Stimulated activated CD8-positive, alpha-beta memory T cell treated with anti-CD3 and anti-CD28 coated beads, Interleukin-7, amount 100 ng/mL, for 4 hours (primary cell): Measurements from ENCODE around the gene YTHDF1.

Experiments used
- DNase-seq, 2 donors: peaks; one replicate each; pipeline ENCODE4 v3.0.0-alpha.2; 2020; ENCODE audit warnings: low read depth in 2 of 2

The YTHDF1 gene

GRCh38 chr20:63186528-63187316 lies 29.2 kb downstream of the YTHDF1 start:
- no peak for DNase-seq

GRCh38 chr20:63186084-63186483 lies 29.8 kb downstream of the YTHDF1 start:
- DNase-seq = no peak

DNA sequence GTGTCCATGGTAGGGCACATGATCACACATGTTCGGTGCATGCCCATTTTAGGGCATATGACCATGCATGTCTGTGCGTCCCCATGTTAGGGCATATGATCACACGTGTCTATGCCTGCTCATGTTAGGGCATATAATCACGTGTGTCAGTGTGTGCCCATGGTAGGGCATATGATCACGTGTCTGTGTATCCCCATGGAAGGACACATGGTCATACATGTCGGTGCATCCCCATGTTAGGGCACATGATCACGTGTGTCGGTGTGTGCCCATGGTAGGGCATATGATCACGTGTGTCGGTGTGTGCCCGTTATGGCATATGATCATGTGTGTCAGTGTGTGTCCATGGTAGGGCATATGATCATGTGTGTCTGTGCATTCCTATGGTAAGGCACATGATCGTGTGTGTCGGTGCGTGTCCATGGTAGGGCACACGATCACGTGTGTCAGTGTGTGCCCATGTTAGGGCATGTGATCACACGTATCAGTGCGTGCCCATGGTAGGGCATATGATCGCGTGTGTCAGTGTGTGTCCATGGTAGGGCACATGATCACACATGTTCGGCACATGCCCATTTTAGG lies 30.6 kb downstream of the YTHDF1 start:
- no peak for DNase-seq

DNA sequence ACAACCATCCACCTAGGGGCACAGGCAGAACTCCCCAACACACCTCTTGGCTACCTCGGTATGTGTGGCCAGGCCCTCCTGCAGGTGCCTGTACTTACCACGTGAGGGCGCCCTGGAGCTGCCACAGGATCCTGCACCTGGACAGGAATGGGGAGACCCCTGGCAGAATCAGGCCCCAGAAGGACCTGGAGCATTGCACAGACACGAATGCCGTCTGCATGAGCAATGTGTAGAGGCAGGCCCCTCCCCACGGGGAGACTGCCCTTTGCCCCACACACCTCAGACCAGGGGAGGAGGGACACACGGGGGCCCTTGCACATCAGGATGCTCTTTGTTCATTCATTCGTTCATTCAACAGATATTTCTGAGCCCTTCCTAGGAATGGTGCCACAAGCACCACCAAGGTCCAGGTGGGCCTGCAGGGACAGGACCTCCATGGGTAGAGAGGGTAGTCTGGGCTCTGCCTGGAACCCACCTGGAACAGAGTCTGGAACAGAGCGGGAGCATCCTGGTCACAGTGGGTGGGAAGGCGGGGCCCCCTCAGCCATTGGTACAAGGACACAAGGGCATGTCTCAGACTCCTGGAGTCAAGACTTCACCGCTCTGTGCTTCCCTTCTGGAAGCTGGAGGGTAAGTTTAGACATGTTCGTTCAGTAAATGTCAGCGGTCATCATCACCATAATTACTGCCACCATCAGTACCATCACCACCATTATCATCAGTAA lies 32.3 kb downstream of the YTHDF1 start:
- DNase-seq = peak in 1 of 2 donors; percentile 8

GRCh38 chr20:63182946-63183415 lies 33.0 kb downstream of the YTHDF1 start:
- no peak for DNase-seq

DNA sequence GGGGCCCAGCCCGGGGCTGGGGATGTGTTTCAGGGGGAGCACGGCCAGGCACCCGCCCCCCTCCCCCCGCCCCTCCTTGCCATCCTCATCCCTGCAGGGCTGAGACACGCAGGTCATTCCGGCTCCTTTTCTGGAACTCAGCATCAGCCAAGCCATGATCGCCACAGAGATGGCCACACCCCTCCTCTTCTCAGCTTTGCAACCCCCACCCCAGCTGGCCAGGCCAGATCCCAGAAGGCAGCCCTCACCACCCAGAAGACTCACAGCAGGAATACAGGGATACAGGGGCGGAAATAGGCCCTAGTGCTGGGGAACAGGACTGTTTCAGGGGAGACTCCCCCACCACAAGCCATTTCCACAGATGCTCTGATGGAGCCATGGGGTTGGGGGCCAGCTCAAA lies 33.5 kb downstream of the YTHDF1 start:
- no peak for DNase-seq

GRCh38 chr20:63181226-63181625 lies 34.7 kb downstream of the YTHDF1 start:
- DNase-seq = no peak

GRCh38 chr20:63180569-63181185 lies 35.3 kb downstream of the YTHDF1 start:
- DNase-seq = no peak

GRCh38 chr20:63179687-63180568 lies 36.0 kb downstream of the YTHDF1 start:
- DNase-seq = no peak

- peak; percentile 69 to 77 for DNase-seq
These were observed 36.8 kb downstream of the YTHDF1 start for GRCh38 chr20:63178889-63179686.

- DNase-seq = no peak
These were observed 37.5 kb downstream of the YTHDF1 start for GRCh38 chr20:63178446-63178820.

- DNase-seq = no peak
These were observed 38.0 kb downstream of the YTHDF1 start for GRCh38 chr20:63177785-63178445.

GRCh38 chr20:63177134-63177784 lies 38.7 kb downstream of the YTHDF1 start:
- no peak for DNase-seq

GRCh38 chr20:63176427-63177133 lies 39.4 kb downstream of the YTHDF1 start:
- no peak for DNase-seq

DNA sequence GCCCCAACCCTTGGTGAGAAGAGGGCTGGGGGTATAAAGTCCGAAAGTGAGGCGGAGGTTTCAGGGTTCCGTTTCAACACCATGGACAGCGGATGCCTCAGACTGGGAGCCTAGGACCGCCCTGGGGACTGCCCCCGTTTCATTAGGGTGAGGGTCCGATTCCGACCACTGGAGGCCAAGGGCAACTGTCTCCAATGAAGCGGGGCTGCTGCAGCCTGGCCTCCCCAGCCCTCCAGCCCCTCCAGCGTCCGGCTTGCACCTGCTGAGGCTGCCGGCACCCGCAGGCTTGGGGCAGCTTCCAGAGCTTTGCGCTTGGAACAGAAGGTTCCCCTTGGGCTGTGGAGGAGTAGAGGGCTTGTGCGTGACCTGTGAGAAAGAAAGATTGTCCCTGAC lies 39.9 kb downstream of the YTHDF1 start:
- no peak for DNase-seq

DNA sequence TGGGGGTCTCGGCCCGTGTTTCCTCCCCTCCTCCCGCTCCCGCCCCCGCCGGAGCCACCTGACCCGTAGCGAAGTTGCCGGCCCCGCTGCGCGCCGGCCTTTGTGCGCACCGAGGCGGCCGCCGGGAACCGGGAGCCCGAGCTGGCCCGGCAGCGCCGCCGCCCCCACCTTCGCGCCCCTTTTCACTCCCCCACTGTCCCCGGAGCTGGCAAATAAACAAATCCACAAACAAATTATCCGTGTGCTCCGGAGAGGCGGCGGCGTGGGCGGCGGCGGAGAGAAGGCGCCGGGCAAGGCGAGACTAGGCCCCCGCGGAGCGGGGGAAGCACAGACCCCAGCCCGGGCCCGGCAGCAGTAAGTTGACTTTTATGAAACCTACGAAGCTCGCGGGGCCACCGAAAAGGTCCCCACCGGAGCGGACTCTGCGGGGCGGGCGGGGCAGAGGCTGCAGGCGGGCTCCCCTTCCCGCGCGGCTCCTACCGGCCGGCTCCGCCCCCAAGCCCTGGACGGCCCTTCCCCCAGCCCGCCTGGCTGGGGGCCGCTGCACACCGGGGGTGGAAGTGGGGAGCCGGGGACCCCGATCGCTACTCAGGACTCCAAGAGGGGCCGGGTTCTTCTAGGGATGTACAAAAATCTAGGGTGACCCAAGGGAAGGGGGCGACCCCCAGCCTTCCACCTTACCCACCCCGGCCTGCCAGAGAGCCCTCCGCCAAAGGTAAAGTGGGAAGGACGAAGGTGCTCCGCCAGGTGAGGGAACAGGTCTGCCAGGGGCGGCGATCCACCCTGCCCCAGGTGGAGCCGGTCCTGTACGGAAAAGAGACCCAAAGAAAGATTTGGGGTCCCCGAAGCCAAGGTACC lies 40.7 kb downstream of the YTHDF1 start:
- no peak for DNase-seq

GRCh38 chr20:63174309-63175037 lies 41.5 kb downstream of the YTHDF1 start:
- no peak for DNase-seq
